ENCODE results near the gene PTBP1.

- TF ChIP-seq, protein P1, sequence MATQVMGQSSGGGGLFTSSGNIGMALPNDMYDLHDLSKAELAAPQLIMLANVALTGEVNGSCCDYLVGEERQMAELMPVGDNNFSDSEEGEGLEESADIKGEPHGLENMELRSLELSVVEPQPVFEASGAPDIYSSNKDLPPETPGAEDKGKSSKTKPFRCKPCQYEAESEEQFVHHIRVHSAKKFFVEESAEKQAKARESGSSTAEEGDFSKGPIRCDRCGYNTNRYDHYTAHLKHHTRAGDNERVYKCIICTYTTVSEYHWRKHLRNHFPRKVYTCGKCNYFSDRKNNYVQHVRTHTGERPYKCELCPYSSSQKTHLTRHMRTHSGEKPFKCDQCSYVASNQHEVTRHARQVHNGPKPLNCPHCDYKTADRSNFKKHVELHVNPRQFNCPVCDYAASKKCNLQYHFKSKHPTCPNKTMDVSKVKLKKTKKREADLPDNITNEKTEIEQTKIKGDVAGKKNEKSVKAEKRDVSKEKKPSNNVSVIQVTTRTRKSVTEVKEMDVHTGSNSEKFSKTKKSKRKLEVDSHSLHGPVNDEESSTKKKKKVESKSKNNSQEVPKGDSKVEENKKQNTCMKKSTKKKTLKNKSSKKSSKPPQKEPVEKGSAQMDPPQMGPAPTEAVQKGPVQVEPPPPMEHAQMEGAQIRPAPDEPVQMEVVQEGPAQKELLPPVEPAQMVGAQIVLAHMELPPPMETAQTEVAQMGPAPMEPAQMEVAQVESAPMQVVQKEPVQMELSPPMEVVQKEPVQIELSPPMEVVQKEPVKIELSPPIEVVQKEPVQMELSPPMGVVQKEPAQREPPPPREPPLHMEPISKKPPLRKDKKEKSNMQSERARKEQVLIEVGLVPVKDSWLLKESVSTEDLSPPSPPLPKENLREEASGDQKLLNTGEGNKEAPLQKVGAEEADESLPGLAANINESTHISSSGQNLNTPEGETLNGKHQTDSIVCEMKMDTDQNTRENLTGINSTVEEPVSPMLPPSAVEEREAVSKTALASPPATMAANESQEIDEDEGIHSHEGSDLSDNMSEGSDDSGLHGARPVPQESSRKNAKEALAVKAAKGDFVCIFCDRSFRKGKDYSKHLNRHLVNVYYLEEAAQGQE (IDR thresholded peaks at IDR 0.05; ENCODE audit: insufficient read depth in 1 of 2, low read depth in 2 of 2, low read length in 1 of 2) = no peak
- no peak for TF ChIP-seq CTCF (IDR thresholded peaks at IDR 0.05)
Observed at GRCh38 chr19:823565-824121, 26.4 kb downstream of the PTBP1 start.

All from Panc1 (cell line).